ENCODE results near the gene ASPM.

GRCh38 chr1:197124376-197124775 is 22.1 kb downstream of the ASPM start:
- TF ChIP-seq SUZ12 (IDR thresholded peaks at IDR 0.05; ENCODE audit: extremely low read depth, insufficient read depth, insufficient read length) (no peak), YY1 (IDR thresholded peaks at IDR 0.05; ENCODE audit: insufficient read depth, insufficient read length) (no peak), ZNF274 (IDR thresholded peaks at IDR 0.05; ENCODE audit: low read depth, low read length) (no peak)
